ENCODE results near the gene PLCD3.

GRCh38 chr17:45070001-45070400 lies 62.3 kb downstream of the PLCD3 start:
- no peak for TF ChIP-seq REST (IDR thresholded peaks at IDR 0.05; ENCODE audit: borderline replicate concordance)
- no peak for TF ChIP-seq SMC3 (conservative IDR thresholded peaks at IDR 0.05; ENCODE audit: poor library complexity)
- TF ChIP-seq CTCF (IDR thresholded peaks at IDR 0.05; ENCODE audit: poor library complexity, severe bottlenecking), result no peak
